Astrocyte (in vitro differentiated cells and primary cell): Measurements from ENCODE around the gene PPP1R16B. TPM values are rescaled to one million over a fixed set of nuclear protein-coding genes. Genes with fewer than 3 reads are reported as not detected.

Source experiments
- DNase-seq: peaks from one replicate; pipeline ENCODE4 v3.0.0-alpha.2; 2010; ENCODE audit warnings: low read depth
- FAIRE-seq: peaks from 2 replicates; lab custom pipeline; 2011; peaks lifted over from hg19 to GRCh38; lab: Jason Lieb, UNC
- H2AFZ ChIP-seq: 2 replicates; pipeline ENCODE4 v1.6.0; 2012; ENCODE audit warnings: low read depth, low read length, inconsistent platforms
- H3K27ac ChIP-seq: 2 replicates; pipeline ENCODE4 v1.5.1; 2011; ENCODE audit warnings: low read depth, low read length, inconsistent platforms
- H3K27me3 ChIP-seq: 2 replicates; pipeline ENCODE4 v1.6.0; 2011; ENCODE audit warnings: low read length, inconsistent platforms; ENCODE audit not compliant: insufficient read depth
- H3K36me3 ChIP-seq: 2 replicates; pipeline ENCODE4 v1.5.1; 2011; ENCODE audit warnings: low read length, inconsistent platforms; ENCODE audit not compliant: insufficient read depth
- H3K4me1 ChIP-seq: 2 replicates; pipeline ENCODE4 v1.5.1; 2011; ENCODE audit warnings: low read length, inconsistent platforms; ENCODE audit not compliant: insufficient read depth
- H3K4me2 ChIP-seq: 2 replicates; pipeline ENCODE4 v1.6.0; 2012; ENCODE audit warnings: low read length, inconsistent platforms
- H3K4me3 ChIP-seq: 2 replicates; pipeline ENCODE4 v1.5.1; 2011; ENCODE audit warnings: low read depth, mild to moderate bottlenecking, low read length, inconsistent platforms; ENCODE audit not compliant: insufficient read depth
- H3K79me2 ChIP-seq: 2 replicates; pipeline ENCODE4 v1.6.0; 2012; ENCODE audit warnings: mild to moderate bottlenecking, low read length, inconsistent platforms; ENCODE audit not compliant: insufficient read depth
- H3K9ac ChIP-seq: 2 replicates; pipeline ENCODE4 v1.6.0; 2012; ENCODE audit warnings: mild to moderate bottlenecking, low read length, inconsistent platforms
- H3K9me3 ChIP-seq: 2 replicates; pipeline ENCODE4 v1.5.1; 2012; ENCODE audit warnings: low read depth, mild to moderate bottlenecking, low read length, inconsistent platforms; ENCODE audit not compliant: insufficient read depth
- H4K20me1 ChIP-seq: 2 replicates; pipeline ENCODE4 v1.6.0; 2012; ENCODE audit warnings: low read length, inconsistent platforms; ENCODE audit not compliant: insufficient read depth
- H3K27ac Mint-ChIP-seq: one replicate; pipeline ENCODE4 v1.8.0; 2021; ENCODE audit warnings: mild to moderate bottlenecking, mixed read lengths; ENCODE audit not compliant: unreplicated experiment
- H3K27me3 Mint-ChIP-seq: one replicate; pipeline ENCODE4 v1.8.0; 2021; ENCODE audit warnings: low read depth, mixed read lengths; ENCODE audit not compliant: unreplicated experiment
- H3K36me3 Mint-ChIP-seq: one replicate; pipeline ENCODE4 v1.8.0; 2021; ENCODE audit warnings: low read depth, mixed read lengths; ENCODE audit not compliant: unreplicated experiment
- H3K4me1 Mint-ChIP-seq: one replicate; pipeline ENCODE4 v1.8.0; 2021; ENCODE audit warnings: low read depth, mixed read lengths; ENCODE audit not compliant: unreplicated experiment
- H3K4me3 Mint-ChIP-seq: one replicate; pipeline ENCODE4 v1.8.0; 2021; ENCODE audit warnings: mild to moderate bottlenecking, moderate library complexity, mixed read lengths; ENCODE audit not compliant: unreplicated experiment
- H3K9me3 Mint-ChIP-seq: one replicate; pipeline ENCODE4 v1.8.0; 2021; ENCODE audit warnings: mild to moderate bottlenecking, mixed read lengths; ENCODE audit not compliant: unreplicated experiment
- EZH2 ChIP-seq: IDR thresholded peaks from 2 replicates; pipeline ENCODE4 v1.6.1; 2012; ENCODE audit warnings: mild to moderate bottlenecking, low read length, inconsistent platforms; ENCODE audit not compliant: insufficient read depth
- total RNA-seq: library from RNA; stranded (reverse); gene quantifications from 2 replicates; pipeline ENCODE4 v1.2.1, GENCODE V29; 2021
- TF ChIP-seq, protein P1 (sequence below): IDR thresholded peaks from 2 replicates; pipeline ENCODE4 v1.5.1; 2011; ENCODE audit warnings: low read depth, mild to moderate bottlenecking, inconsistent platforms, low read length, moderate library complexity; ENCODE audit not compliant: insufficient read depth

The PPP1R16B gene
- total RNA-seq, 1 donor from 2014 or later: 0.68 TPM

DNA sequence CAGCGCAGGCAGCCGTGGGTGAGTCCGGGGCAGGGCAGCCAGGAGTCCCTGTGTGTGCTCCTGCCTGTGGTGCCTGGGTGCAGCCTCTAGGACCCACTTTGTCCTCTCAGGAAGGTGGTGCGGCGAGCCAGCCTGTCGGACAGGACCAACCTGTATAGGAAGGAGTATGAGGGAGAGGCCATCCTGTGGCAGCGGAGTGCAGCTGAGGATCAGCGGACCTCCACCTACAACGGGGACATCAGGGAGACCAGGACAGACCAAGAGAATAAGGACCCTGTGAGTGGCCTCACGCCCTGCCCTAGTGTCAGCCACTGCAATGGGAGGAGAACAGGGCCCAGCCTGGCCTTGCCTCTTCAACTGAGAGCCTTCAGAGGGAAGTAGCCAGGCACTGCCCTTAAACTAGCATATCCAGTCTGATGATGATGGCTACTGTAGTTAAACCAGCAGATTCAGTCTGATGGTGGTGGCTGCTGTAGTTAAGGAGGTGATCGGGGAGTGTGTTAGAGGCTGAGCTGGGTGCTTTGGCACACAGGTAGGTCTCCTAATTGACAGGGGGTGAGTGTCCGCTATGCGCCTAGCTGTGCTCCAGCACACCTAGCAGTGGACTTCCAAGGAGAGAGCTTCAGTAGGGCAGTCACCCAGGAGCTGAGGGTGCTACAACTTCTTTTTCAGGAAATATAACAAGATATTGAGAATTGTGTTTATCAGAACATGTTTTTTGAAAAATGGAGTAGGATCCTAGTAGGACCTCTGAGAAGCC, 102.6 kb downstream of the PPP1R16B start:
- Mint-ChIP-seq H3K27ac (no peak overlapping the region), H3K36me3 (peaks cover 7% of the 10 kb centered on the region), H3K4me1 (no peaks in the 10 kb centered on the region), H3K9me3 (peaks cover 11% of the 10 kb centered on the region), H3K27me3 (peaks cover 3% of the 10 kb centered on the region), H3K4me3 (no peak overlapping the region)
- TF ChIP-seq, protein P1, sequence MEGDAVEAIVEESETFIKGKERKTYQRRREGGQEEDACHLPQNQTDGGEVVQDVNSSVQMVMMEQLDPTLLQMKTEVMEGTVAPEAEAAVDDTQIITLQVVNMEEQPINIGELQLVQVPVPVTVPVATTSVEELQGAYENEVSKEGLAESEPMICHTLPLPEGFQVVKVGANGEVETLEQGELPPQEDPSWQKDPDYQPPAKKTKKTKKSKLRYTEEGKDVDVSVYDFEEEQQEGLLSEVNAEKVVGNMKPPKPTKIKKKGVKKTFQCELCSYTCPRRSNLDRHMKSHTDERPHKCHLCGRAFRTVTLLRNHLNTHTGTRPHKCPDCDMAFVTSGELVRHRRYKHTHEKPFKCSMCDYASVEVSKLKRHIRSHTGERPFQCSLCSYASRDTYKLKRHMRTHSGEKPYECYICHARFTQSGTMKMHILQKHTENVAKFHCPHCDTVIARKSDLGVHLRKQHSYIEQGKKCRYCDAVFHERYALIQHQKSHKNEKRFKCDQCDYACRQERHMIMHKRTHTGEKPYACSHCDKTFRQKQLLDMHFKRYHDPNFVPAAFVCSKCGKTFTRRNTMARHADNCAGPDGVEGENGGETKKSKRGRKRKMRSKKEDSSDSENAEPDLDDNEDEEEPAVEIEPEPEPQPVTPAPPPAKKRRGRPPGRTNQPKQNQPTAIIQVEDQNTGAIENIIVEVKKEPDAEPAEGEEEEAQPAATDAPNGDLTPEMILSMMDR: no peak
- no peak for TF ChIP-seq EZH2
- H3K4me3 ChIP-seq: no peak overlapping the region
- H4K20me1 ChIP-seq: no peaks in the 10 kb centered on the region
- DNase-seq (no peak), FAIRE-seq (no peak)
- no peak overlapping the region for H2AFZ ChIP-seq
- H3K36me3 ChIP-seq: no peaks in the 10 kb centered on the region
- no peaks in the 10 kb centered on the region for H3K27me3 ChIP-seq
- H3K79me2 ChIP-seq: no peaks in the 10 kb centered on the region
- no peak overlapping the region for H3K27ac ChIP-seq
- H3K9me3 ChIP-seq: no peaks in the 10 kb centered on the region
- no peak overlapping the region for H3K9ac ChIP-seq
- no peaks in the 10 kb centered on the region for H3K4me1 ChIP-seq
- no peak overlapping the region for H3K4me2 ChIP-seq

DNA sequence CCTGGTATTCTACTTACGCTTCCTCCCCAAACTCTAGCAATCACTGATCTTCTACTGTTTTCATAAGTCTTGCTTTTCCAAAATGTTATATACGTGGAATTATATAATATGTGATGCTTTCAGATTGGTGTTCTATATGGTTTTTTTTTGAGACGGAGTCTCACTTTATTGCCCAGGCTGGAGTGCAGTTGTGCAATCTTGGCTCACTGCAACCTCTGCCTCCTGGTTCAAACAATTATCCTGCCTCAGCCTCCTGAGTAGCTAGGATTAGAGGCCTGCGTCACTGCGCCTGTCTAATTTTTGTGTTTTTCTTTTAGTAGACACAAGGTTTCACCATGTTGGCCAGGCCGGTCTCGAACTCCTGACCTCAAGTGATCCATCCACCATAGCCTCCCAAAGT, 109.9 kb downstream of the PPP1R16B start:
- no peak overlapping the region for H3K9ac ChIP-seq
- H3K4me1 ChIP-seq: no peaks in the 10 kb centered on the region
- TF ChIP-seq EZH2: no peak
- TF ChIP-seq, protein P1: no peak
- no peak overlapping the region for H2AFZ ChIP-seq
- H4K20me1 ChIP-seq: no peaks in the 10 kb centered on the region
- H3K9me3 ChIP-seq: no peaks in the 10 kb centered on the region
- peaks cover 11% of the 10 kb centered on the region for H3K27me3 Mint-ChIP-seq
- H3K4me2 ChIP-seq: no peak overlapping the region
- DNase-seq (no peak), FAIRE-seq (no peak)
- H3K36me3 ChIP-seq: no peaks in the 10 kb centered on the region
- no peak overlapping the region for H3K27ac Mint-ChIP-seq
- no peaks in the 10 kb centered on the region for H3K4me1 Mint-ChIP-seq
- H3K27ac ChIP-seq: no peak overlapping the region
- no peak overlapping the region for H3K4me3 Mint-ChIP-seq
- H3K4me3 ChIP-seq: no peak overlapping the region
- H3K9me3 Mint-ChIP-seq: no peaks in the 10 kb centered on the region
- no peaks in the 10 kb centered on the region for H3K79me2 ChIP-seq
- H3K36me3 Mint-ChIP-seq: no peaks in the 10 kb centered on the region
- peaks cover 9% of the 10 kb centered on the region for H3K27me3 ChIP-seq

DNA sequence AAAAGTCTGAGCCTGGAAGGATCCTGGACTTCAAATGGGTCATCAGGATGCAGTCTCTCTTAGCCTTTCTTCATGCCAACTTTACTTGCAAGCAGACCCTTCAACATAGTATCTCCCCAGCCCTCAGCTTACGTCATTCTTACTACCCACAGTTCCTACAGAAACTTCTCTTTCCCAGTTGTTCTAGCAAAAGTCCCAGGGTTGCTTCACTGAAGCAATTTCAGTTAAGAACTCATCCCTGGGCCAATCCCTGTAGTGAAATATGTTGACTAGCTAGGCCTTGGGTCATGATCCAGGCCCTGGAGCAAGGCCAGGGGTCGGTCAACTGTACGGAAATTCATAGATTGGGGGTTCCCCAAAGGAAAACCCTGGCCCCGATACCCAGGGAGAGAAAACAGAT, 112.2 kb downstream of the PPP1R16B start:
- no peak overlapping the region for H3K27ac Mint-ChIP-seq
- no peak overlapping the region for H3K4me3 Mint-ChIP-seq
- H3K4me1 Mint-ChIP-seq: no peaks in the 10 kb centered on the region
- no peaks in the 10 kb centered on the region for H3K9me3 Mint-ChIP-seq
- no peaks in the 10 kb centered on the region for H3K4me1 ChIP-seq
- no peak overlapping the region for H3K9ac ChIP-seq
- FAIRE-seq: no peak
- H3K36me3 ChIP-seq: no peaks in the 10 kb centered on the region
- H3K27me3 ChIP-seq: peaks cover 18% of the 10 kb centered on the region
- no peak for TF ChIP-seq EZH2
- TF ChIP-seq, protein P1: no peak
- no peaks in the 10 kb centered on the region for H3K36me3 Mint-ChIP-seq
- H2AFZ ChIP-seq: no peak overlapping the region
- no peaks in the 10 kb centered on the region for H3K79me2 ChIP-seq
- H3K27me3 Mint-ChIP-seq: peaks cover 25% of the 10 kb centered on the region
- no peak overlapping the region for H3K27ac ChIP-seq
- H3K9me3 ChIP-seq: no peaks in the 10 kb centered on the region
- DNase-seq: no peak
- H4K20me1 ChIP-seq: no peaks in the 10 kb centered on the region
- no peak overlapping the region for H3K4me3 ChIP-seq
- no peak overlapping the region for H3K4me2 ChIP-seq
